Stimulated activated CD4-positive, alpha-beta T cell treated with anti-CD3 and anti-CD28 coated beads, Interleukin-1b, Interleukin-23, amount 100 ng/mL, for 4 hours (primary cell): ENCODE data around the gene MCF2L2.

ENCODE experiments used
- DNase-seq, 2 donors: peaks; one replicate each; pipeline ENCODE4 v3.0.0-alpha.2; 2020; ENCODE audit warnings: low read depth in 2 of 2

Gene MCF2L2

DNA sequence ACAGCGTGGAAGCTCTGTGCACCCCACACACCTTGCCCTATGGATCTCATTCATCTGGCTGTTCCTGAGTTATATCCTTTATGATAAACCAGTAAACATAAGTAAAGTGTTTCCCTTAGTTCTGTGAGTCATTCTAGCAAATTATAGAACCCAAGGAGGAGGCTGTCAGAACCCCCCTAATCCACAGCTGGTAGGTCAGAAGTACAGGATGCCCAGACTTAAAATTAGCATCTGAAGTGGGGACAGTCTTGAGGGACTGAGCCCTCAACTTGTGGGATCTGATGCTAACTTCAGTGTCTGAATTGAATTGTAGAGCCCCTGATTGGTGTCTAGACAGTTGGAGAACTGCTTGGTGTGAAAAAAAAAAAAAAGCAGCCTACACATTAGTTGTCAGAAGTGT, 100.3 kb downstream of the MCF2L2 start:
- DNase-seq: no peak

GRCh38 chr3:183327343-183327742, 101.1 kb downstream of the MCF2L2 start:
- no peak for DNase-seq

GRCh38 chr3:183324083-183324482, 104.3 kb downstream of the MCF2L2 start:
- no peak for DNase-seq

DNA sequence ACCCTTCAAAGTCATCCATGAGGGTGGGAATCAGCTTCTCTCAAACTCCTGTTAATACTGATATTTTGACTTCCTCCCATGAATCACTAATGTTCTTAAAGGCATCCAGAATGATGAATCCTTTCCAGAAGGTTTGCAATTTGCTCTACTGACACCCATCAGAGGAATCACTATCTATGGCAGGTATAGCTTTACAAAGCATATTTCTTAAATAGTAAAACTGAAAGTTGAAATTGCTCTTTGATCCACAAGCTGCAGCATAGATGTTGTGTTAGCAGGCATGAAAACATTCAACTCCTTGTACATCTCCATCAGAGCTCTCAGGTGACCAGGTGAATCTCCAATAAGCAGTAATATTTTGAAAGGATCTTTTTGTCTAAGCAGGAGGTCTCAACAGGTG, 109.0 kb downstream of the MCF2L2 start:
- no peak for DNase-seq

GRCh38 chr3:183318877-183319276, 109.5 kb downstream of the MCF2L2 start:
- DNase-seq: no peak

DNA sequence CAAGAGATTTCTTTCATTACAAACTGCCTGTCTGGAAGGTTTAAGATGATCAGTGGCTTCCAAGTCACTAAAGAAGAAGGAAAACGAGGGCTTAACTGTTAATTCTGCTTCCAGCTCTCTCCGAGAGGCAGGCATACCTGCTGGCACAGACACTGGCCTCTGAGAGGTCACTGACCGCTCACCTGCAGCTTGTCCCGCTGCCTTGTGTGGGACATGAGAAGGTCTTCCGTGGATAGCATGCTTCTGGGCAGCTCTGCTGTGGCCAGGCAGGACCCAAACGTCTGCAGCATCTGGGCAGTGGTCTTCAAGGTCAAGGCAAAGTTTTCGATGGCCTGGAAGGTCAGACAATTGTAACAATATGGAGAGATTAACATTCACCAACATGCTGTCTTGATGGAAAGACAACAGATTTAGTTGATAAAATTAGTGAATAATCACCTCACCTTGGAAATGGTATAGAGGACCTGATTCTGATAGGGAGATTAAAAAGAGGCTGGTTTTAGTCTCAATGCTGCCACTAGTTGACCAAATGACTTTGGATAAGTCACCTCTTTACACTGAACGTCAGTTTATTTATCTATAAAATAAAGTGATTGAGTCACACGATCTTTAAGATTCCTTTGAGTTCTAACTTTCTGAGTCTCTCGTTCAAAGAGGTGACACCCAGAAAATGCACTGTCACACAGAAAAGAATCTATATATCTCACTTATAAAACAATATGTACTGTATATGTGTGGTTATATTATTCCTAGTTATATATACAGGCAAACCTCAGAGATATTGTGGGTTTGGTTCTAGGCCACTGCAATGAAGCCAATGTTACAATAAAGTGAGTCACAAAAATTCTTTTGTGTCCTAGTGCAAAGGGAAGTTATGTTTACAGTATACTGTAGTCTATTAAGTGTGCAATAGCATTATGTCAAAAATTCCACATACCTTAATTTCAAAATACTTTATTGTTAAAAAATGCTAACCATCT, 110.2 kb downstream of the MCF2L2 start:
- no peak for DNase-seq

DNA sequence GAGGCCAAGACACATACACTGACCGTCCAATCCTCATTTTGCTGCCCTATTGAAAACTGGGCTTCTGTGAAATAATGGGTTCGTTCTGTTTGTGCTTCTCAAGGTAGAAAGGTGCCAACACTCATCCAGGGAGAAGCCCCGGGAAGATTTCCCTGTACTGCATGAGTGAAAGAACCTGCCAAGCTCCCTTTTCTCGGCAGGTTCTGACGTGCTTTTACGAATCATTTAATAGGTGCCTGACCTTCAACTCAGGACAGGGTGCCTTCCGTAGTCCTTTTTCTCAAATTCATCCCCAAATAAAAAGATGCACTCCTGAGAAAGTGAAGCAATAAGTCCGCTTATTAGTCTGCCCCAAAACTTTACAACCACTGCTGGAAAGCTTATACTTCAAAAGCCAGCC, 111.1 kb downstream of the MCF2L2 start:
- no peak for DNase-seq

- DNase-seq: no peak
Observed at GRCh38 chr3:183315739-183316138, 112.7 kb downstream of the MCF2L2 start.

GRCh38 chr3:183313764-183314163, 114.7 kb downstream of the MCF2L2 start:
- no peak for DNase-seq

DNA sequence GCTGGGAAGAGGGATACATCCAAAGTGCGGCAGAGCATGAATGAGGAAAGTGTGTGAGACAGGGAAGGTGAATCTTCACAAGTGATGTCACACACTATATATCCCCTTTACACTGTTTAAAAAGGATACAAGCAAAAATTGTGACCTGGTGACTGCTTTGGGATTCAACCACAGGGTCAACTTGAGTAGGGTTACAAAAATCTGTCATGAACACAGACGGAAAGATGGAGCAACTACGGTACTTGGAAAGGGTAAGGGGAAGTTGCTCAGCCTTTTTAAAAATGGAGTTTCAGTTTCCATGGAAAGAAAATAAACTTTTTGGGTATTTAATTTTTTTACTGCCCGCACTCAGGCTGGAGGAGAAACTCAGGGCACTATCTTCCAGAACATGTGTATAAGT, 115.1 kb downstream of the MCF2L2 start:
- no peak for DNase-seq

DNA sequence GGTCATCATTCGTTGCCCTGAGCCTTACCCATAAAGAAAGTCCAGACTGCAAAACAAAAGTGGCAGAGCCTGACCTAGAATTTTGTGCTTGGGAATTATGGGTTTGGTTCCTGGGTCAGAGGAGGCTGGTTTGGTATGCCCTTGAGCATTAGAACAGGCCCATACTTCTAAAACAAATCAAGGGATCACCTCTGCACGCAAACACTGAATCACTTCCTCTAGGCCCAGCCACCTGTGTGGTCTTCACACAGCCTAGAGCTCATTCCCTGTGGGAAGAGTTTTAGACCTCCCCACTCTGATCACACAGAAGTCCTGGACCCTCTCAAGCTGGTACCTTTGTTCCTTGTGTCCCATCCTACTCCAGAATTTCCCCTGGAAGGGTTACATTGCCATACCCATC, 116.0 kb downstream of the MCF2L2 start:
- DNase-seq: no peak

DNA sequence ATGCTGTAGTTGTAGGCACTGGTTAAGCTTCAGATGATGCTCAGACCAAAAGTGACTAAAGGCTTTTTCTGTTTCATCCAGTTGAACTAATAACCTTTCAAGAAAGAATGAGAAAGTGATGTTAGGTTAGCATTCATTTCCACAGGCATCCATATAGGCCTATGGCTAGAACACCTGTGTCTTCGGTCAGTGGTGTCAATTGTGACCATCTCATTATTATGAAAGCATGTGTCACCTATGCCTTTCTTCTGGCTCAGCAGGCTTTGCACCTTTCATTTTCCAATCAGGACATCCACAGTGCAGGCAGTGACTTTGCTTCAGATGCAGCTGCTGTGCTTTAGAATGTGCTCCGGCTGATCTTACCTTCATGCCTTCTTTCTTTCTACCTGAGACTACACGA, 117.5 kb downstream of the MCF2L2 start:
- no peak for DNase-seq

DNA sequence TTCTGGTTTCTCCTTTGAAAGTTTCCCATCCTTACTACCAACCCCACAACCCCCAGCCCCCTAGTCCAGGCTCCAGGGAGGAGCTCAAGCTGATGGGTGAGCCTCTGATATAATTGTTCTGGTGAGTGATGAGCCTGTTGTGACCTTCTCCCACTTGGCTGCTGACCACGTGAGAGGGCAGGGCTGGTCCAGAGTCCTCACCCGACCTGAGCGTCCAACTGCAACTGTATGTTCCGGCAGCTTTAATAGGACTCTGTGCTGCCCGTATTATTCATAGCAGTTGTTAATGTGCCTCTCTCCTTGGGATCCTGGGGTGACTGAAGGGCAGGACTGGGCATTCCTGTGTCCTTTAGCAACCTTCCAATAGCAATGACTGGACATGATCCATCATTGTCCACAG, 119.1 kb downstream of the MCF2L2 start:
- DNase-seq: no peak

- no peak for DNase-seq
Observed at GRCh38 chr3:183308751-183309150, 119.7 kb downstream of the MCF2L2 start.

DNA sequence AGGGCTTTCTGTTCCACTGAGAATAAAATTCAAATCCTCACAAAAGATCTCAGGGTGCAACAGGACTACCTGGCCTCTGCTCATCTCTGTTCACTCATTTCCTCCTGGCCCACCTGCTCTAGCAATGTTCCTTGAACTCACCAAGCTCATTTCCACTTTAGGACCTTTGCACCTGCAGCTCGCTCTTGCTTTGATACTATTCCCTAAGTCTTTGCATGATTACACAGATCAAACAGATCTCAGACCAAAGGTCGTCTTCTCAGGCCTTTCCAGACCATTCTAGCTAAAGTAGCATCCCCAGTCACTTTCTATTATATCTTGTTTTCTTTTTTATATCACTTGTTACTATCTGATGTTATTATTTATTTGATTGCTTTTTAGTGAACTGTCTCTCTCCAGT, 120.7 kb downstream of the MCF2L2 start:
- DNase-seq: no peak

DNA sequence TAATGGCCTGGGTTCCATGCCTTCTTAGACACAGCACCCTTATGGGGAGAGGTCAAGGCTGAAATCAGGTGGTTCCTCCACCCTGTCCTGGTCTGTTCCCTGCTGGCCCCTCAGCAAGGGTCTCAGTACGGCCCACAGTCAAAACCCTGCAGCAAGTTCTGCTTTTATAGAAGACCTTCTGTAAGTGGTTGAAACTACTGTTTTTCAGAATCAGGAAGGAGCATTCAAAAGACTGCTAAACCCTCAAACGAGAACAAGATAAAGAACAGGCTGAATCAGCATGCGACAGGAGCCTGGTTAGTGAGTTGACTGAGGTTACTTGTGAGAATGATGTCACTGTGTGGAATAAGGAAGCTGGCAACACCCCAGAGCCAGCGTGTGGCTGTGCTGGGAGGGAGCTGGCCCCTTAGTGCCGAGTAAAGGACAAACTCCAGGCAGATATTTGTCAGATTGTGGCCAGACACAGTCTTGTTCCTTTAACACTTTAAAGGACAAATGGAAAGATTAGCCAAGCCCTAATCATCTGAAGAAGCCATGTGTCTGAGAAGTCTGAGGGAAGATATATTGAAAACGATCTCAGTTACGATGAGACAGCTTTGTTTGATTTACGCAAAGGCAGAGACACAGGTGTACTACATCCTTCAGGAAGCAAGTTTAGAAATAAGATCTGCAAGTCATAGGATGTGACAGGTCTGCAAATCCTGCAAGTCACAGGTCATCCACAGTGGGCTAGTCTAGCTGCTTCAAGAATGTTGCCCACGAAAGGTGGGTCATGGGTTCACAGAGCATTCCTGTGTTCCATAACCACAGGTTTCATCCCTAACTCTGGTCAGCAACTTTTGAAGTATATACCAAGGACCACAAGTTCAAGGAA, 121.4 kb downstream of the MCF2L2 start:
- peak in 1 of 2 donors; percentile 22 for DNase-seq

DNA sequence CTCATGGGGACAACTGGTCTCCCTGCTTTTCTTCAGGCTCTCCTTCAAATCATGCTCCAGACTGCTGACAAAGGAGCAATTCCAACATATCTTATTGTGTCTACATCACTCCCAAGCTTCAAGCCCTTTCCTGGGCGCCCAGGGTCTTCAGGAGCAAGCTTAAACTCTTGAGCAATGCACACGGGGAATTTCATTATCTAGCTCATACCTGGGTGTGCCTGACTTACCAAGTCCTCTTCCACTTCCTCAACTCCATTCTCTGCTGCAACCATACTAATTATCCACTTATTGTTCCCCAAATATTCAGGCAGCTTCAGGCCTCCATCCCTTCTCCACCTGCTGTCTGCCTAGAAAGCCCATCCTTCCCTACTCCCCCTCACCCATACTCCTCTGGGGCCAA, 124.7 kb downstream of the MCF2L2 start:
- no peak for DNase-seq

DNA sequence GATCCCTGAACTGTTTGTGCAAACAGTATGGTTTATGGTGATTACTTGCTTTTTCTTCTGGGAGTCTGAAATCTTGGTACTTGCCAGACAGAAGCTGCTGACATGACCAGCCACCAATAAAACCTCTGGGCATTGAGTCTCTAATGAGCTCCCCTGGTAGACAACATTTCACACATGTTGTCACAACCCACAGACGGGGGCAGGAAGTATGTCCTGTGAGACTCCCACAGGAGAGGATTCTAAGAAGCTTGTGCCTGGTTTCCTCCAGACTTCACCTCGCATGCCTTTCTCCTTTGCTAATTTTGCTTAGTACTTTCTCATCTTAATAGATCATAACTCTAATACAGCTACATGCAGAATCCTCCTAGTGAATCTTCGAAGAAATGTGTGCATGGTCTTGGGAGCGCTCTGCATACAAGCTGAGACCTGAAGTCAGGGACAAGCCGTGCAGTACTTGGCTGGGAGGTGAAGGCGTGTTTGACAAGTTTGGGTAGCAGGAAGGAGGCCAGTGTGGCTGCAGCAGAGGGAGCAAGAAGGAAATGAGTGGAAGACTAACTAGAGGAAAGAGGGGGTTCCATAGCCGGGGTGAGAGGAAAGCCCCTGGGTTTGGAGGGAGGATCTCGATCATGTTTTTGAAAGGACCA, 126.4 kb downstream of the MCF2L2 start:
- no peak for DNase-seq

GRCh38 chr3:183300996-183301562, 127.3 kb downstream of the MCF2L2 start:
- DNase-seq: no peak

- DNase-seq: no peak
Observed at GRCh38 chr3:183299976-183300375, 128.4 kb downstream of the MCF2L2 start.

DNA sequence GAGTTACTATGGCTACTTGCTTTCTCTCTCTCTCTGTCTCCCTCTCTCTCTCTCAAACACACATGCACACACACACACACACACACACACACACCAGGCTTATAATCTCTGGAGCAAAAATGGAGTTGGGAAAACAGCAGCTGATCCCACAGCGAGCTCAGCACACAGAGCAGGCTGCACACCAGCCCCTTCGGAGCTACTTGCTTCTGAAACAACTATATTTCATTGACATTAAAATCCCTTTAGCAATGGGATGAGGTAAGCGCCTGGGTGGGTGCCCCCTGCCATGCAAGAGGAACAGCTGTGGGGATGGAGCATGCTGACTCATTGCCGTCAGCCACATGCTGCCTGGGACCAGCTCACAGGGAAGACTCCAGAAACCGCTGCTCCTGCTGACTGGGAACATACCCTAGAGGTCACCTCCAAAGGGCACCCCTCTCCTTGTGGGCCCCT, 129.7 kb downstream of the MCF2L2 start:
- no peak for DNase-seq

DNA sequence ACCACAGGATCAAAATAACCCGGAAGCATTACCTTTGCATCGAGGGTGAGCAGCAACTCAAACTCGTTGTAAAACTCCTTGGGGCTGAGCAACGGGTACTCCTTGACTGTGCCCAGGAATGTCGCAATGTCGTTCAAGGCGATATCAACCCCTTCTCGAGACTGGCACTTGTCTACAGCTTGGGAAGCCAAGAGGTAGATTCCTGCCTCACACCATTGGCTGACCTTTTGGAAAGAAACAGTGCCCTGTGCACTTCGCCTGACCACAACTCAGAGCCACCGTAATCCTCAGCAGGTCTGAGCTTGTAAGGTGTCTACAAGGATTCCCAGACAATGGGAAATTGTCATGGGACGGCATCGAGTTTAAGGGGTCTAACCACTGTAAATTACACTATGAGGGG, 131.5 kb downstream of the MCF2L2 start:
- DNase-seq: no peak
